PC-9 (cell line): ENCODE data around the gene KLHL30. TPM values are rescaled to one million over a fixed set of nuclear protein-coding genes. Genes with fewer than 3 reads are reported as not detected.
A peak's percentile ranks its signal among the peaks of the same experiment; 100 is the strongest.
"Not testable (repeated sequence)": the region's sequence is repeated elsewhere in the genome, so short reads cannot be mapped to it uniquely, and the experiment has no call there.

Experiments used
- BruUV-seq: library from RNA; stranded (reverse); fragments of 400-500 nt; replicated peaks from 2 replicates; lab custom pipeline; 2021; lab: Mats Ljungman, UMichigan
- CTCF ChIA-PET: fragments of 300-600 bp; sonication (Branson Sonifier 250); formaldehyde crosslinking; loops from one replicate; lab custom pipeline; 2022; ENCODE audit warnings: antibody characterized with exemption; lab: Charles Lee
- POLR2A ChIA-PET: fragments of 300-600 bp; sonication (Branson Sonifier 250); formaldehyde crosslinking; loops from one replicate; lab custom pipeline; 2022; ENCODE audit warnings: antibody characterized with exemption; ENCODE audit not compliant: unreplicated experiment; lab: Charles Lee
- DNase-seq, 2 experiments: peaks; one replicate each; pipeline versions ENCODE4 v3.0.0 to v3.0.0-alpha.2; 2015 to 2022; ENCODE audit warnings: mixed read lengths in 1 of 2
- H2AFZ ChIP-seq: fragments of 200-600 bp; sonication (generic); 2 replicates; pipeline ENCODE4 v1.8.1; 2017; ENCODE audit warnings: antibody characterized with exemption
- H3F3A ChIP-seq: fragments of 200-600 bp; sonication (generic); 2 replicates; pipeline ENCODE4 v1.8.1; 2017; ENCODE audit warnings: antibody characterized with exemption, mild to moderate bottlenecking, low read depth; ENCODE audit not compliant: insufficient read depth
- H3K27ac ChIP-seq: fragments of 200-600 bp; sonication (generic); 2 replicates; pipeline ENCODE4 v1.6.1; 2016; ENCODE audit warnings: mixed run types
- H3K27me3 ChIP-seq: fragments of 200-600 bp; sonication (generic); 2 replicates; pipeline ENCODE4 v1.6.1; 2016; ENCODE audit warnings: low read depth, mixed run types; ENCODE audit not compliant: insufficient read depth
- H3K36me3 ChIP-seq: fragments of 200-600 bp; sonication (generic); 2 replicates; pipeline ENCODE4 v1.6.1; 2016; ENCODE audit warnings: low read depth, mixed run types
- H3K4me1 ChIP-seq: fragments of 200-600 bp; sonication (generic); replicated peaks from 2 replicates; pipeline ENCODE4 v1.6.1; 2016; ENCODE audit warnings: mixed run types; ENCODE audit not compliant: insufficient read depth
- H3K4me2 ChIP-seq: fragments of 200-600 bp; sonication (generic); 2 replicates; pipeline ENCODE4 v1.6.1; 2017; ENCODE audit warnings: mixed run types
- H3K4me3 ChIP-seq: fragments of 200-600 bp; sonication (generic); 2 replicates; pipeline ENCODE4 v1.6.1; 2016; ENCODE audit warnings: mixed run types
- H3K79me2 ChIP-seq: fragments of 200-600 bp; sonication (generic); 2 replicates; pipeline ENCODE4 v1.6.1; 2017; ENCODE audit warnings: low read depth, mixed run types
- H3K9me2 ChIP-seq: fragments of 200-600 bp; sonication (generic); 2 replicates; pipeline ENCODE4 v1.8.1; 2017; ENCODE audit warnings: mild to moderate bottlenecking; ENCODE audit not compliant: insufficient read depth
- H3K9me3 ChIP-seq: fragments of 200-600 bp; sonication (generic); 2 replicates; pipeline ENCODE4 v1.8.1; 2016; ENCODE audit warnings: low read depth; ENCODE audit not compliant: insufficient read depth
- H4K20me1 ChIP-seq: fragments of 200-600 bp; sonication (generic); 2 replicates; pipeline ENCODE4 v1.8.1; 2017; ENCODE audit not compliant: insufficient read depth
- CTCF ChIP-seq: fragments of 200-600 bp; sonication (generic); conservative IDR thresholded peaks from 2 replicates; pipeline ENCODE4 v1.6.1; 2017; ENCODE audit warnings: mixed run types, antibody characterized with exemption, mild to moderate bottlenecking, moderate library complexity
- EZH2 ChIP-seq: fragments of 200-600 bp; sonication (generic); IDR thresholded peaks from 2 replicates; pipeline ENCODE4 v1.8.0; 2017; ENCODE audit warnings: antibody characterized with exemption, low read depth
- intact Hi-C: fragments of 100-400 bp; cut with micrococcal nuclease; formaldehyde crosslinking; loops from one replicate; pipeline ENCODE4 v1.10.0; 2022; ENCODE audit not compliant: unreplicated experiment
- total RNA-seq: library from RNA; stranded (reverse); gene quantifications from 2 replicates; pipeline ENCODE4 v1.2.3, GENCODE V29; 2021

Gene KLHL30
- total RNA-seq, 1 experiment from 2014 or later, result 1.2 TPM

- intact Hi-C loops, result no loop called here
- Histone ChIP-seq H3F3A (peaks cover 47% of the 10 kb centered on the region), H3K27ac (peak overlapping the region; percentile 90), H3K9me2 (no peaks in the 10 kb centered on the region), H3K27me3 (no peaks in the 10 kb centered on the region), H4K20me1 (no peaks in the 10 kb centered on the region), H3K9me3 (no peaks in the 10 kb centered on the region), H3K36me3 (peaks cover 24% of the 10 kb centered on the region; the same call in 1 of the 2 replicates), H3K4me1 (peaks cover 26% of the 10 kb centered on the region), H3K4me2 (peak overlapping the region; percentile 60; the same call in 1 of the 2 replicates), H2AFZ (no peak overlapping the region), H3K79me2 (no peaks in the 10 kb centered on the region), H3K4me3 (no peak overlapping the region)
- ChIA-PET POLR2A (no interaction called here), CTCF (no interaction called here)
- no TSS peak for BruUV-seq
- TF ChIP-seq CTCF, result no peak
- TF ChIP-seq EZH2, result no peak
- DNase-seq, result no peak
These were observed 32.1 kb downstream of the KLHL30 start for GRCh38 chr2:238170386-238171071.

DNA sequence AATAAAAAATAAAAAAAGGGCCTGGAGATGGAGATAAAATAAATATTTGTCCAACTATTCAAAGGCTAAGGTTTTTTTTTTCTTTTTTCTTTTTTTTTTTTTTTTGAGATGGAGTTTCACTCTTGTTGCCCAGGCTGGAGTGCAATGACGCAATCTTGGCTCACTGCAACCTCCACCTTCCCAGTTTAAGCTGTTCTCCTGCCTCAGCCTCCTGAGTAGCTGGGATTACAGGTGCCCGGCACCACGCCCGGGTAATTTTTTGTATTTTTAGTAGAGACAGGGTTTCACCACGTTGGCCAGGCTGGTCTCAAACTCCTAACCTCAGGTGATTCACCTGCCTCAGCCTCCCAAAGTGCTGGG lies 32.6 kb downstream of the KLHL30 start:
- peak overlapping the region; percentile 90; the same call in 1 of the 2 replicates for H3K27ac ChIP-seq
- H3K9me2 ChIP-seq, CTCF ChIA-PET, H4K20me1 ChIP-seq, H2AFZ ChIP-seq, H3K9me3 ChIP-seq, H3K27me3 ChIP-seq, H3K79me2 ChIP-seq, H3K4me2 ChIP-seq, intact Hi-C loops, DNase-seq, BruUV-seq, POLR2A ChIA-PET, H3K4me3 ChIP-seq: not testable (repeated sequence)
- H3K4me1 ChIP-seq, result peaks cover 26% of the 10 kb centered on the region
- H3K36me3 ChIP-seq, result peaks cover 24% of the 10 kb centered on the region; the same call in 1 of the 2 replicates
- H3F3A ChIP-seq, result peaks cover 42% of the 10 kb centered on the region

- POLR2A ChIA-PET, result no interaction called here
- intact Hi-C loops, result no loop called here
- no peak for DNase-seq
These were observed 33.2 kb downstream of the KLHL30 start for GRCh38 chr2:238171575-238172187.

More at GRCh38 chr2:238171575-238172187, 33.2 kb downstream of the KLHL30 start:
- peaks cover 28% of the 10 kb centered on the region; the same call in 1 of the 2 replicates for H3K36me3 ChIP-seq
- no peak overlapping the region for H3K4me3 ChIP-seq
- H4K20me1 ChIP-seq, result no peaks in the 10 kb centered on the region
- H3F3A ChIP-seq, result peaks cover 40% of the 10 kb centered on the region
- H2AFZ ChIP-seq, result no peak overlapping the region
- H3K79me2 ChIP-seq, result no peaks in the 10 kb centered on the region
- no peaks in the 10 kb centered on the region for H3K27me3 ChIP-seq
- peaks cover 26% of the 10 kb centered on the region for H3K4me1 ChIP-seq
- TF ChIP-seq CTCF (no peak), EZH2 (no peak)
- CTCF ChIA-PET, result no interaction called here
- BruUV-seq, result no TSS peak
- peak overlapping the region; percentile 90; the same call in 1 of the 2 replicates for H3K27ac ChIP-seq
- no peaks in the 10 kb centered on the region for H3K9me2 ChIP-seq
- H3K9me3 ChIP-seq, result no peaks in the 10 kb centered on the region
- H3K4me2 ChIP-seq, result no peak overlapping the region
